IMR-90 (cell line): ENCODE data around the gene EDA.

Experiments used
- BHLHE40 ChIP-seq: fragments of 150-350 bp; IDR thresholded peaks from 2 replicates; pipeline ENCODE4 v1.6.1; 2016; ENCODE audit warnings: mild to moderate bottlenecking, low read depth, low read length
- MAZ ChIP-seq: IDR thresholded peaks from 2 replicates; pipeline ENCODE4 v1.6.1; 2012; ENCODE audit warnings: low read depth, mild to moderate bottlenecking, low read length, improper control_type of control experiment, moderate library complexity, borderline replicate concordance
- POLR2A ChIP-seq: IDR thresholded peaks from 2 replicates; pipeline ENCODE4 v1.6.1; 2012; ENCODE audit warnings: mild to moderate bottlenecking, low read depth, low read length
- RCOR1 ChIP-seq: IDR thresholded peaks from 2 replicates; pipeline ENCODE4 v1.6.1; 2012; ENCODE audit warnings: mild to moderate bottlenecking, low read length, improper control_type of control experiment; ENCODE audit not compliant: insufficient replicate concordance
- USF2 ChIP-seq: fragments of 150-350 bp; IDR thresholded peaks from 2 replicates; pipeline ENCODE4 v1.6.1; 2017; ENCODE audit warnings: mild to moderate bottlenecking, antibody characterized with exemption, low read length, low read depth
- TF ChIP-seq, protein P1 (sequence below): conservative IDR thresholded peaks from 2 replicates; pipeline ENCODE4 v1.5.1; 2012; ENCODE audit warnings: mild to moderate bottlenecking, low read depth, low read length, improper control_type of control experiment

DNA sequence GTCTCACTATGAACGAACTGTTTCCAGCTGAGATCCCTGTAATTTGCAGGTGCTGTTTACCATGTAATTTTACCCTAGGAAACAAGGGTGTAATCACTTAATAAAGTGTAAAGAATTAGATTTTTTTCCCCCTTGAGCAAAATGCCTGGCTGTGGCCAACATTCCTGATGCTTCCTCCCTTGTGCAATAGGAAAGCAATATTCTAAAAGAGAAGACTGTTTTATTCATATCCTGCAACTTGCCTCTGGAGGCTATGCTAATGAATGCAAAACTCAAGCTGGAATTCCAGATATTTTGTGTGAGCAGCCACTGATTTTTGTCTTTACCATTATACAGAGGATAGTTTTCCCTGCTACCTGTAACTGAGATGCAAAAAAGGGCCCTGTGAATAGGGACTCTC, 335.8 kb downstream of the EDA start:
- TF ChIP-seq, protein P1, sequence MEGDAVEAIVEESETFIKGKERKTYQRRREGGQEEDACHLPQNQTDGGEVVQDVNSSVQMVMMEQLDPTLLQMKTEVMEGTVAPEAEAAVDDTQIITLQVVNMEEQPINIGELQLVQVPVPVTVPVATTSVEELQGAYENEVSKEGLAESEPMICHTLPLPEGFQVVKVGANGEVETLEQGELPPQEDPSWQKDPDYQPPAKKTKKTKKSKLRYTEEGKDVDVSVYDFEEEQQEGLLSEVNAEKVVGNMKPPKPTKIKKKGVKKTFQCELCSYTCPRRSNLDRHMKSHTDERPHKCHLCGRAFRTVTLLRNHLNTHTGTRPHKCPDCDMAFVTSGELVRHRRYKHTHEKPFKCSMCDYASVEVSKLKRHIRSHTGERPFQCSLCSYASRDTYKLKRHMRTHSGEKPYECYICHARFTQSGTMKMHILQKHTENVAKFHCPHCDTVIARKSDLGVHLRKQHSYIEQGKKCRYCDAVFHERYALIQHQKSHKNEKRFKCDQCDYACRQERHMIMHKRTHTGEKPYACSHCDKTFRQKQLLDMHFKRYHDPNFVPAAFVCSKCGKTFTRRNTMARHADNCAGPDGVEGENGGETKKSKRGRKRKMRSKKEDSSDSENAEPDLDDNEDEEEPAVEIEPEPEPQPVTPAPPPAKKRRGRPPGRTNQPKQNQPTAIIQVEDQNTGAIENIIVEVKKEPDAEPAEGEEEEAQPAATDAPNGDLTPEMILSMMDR: no peak
- no peak for TF ChIP-seq MAZ
- TF ChIP-seq POLR2A: no peak
- no peak for TF ChIP-seq USF2
- TF ChIP-seq BHLHE40: no peak
- no peak for TF ChIP-seq RCOR1
